GM21515 (cell line): ENCODE measurements around the gene TAP1.

Experiments
- ATAC-seq: cut with Tn5 transposase; IDR thresholded peaks from one replicate; pipeline ENCODE4 v1.9.1; 2021; ENCODE audit not compliant: unreplicated experiment

Gene TAP1

GRCh38 chr6:32862725-32863124 is 9.2 kb upstream of the TAP1 start:
- no peak for ATAC-seq

GRCh38 chr6:32860674-32861073 is 7.2 kb upstream of the TAP1 start:
- no peak for ATAC-seq

DNA sequence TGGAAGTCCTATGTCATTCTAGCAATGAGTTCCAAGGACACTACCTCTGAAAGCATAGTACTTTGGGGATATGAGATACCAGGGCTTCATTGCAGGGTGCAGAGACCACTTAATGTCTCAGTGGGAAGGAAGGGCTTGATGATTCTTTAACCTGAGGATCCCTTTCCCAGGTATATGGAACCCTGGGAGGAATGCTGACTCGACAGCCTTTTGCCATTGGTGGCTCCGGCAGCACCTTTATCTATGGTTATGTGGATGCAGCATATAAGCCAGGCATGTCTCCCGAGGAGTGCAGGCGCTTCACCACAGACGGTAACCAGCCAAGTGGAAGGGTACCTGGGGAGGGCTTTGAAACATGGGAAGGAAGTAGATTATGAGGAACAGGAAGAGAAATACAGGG is 4.7 kb upstream of the TAP1 start:
- no peak for ATAC-seq

DNA sequence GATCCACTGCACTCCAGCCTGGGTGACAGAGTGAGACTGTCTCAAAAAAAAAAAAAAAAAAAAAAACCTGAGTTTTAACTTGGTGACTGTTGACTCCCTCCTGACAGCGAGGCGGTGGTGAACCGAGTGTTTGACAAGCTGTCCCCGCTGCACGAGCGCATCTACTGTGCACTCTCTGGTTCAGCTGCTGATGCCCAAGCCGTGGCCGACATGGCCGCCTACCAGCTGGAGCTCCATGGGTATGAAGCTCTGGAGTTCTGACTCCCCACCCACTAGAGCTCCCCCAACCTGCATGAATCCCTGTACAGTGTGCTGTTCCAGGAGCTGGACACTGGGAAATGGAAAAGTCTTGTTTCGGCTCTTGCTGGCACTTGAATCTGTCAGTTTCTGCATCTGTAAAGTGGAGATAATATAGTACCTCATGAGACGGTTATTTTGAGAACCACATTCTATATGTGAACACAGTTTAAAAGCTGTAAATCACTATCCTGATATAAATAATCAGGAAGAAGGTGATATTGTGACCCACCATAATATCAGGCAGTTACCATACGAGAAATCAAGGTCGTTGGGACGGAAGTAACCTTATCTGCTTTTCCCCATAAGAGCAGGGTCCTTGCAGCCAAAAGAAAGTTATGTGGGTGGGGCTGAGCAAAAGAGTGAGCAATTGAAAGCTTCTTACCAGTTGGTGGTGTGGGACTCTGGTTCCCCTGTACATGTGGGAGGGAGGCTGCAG is 3.8 kb upstream of the TAP1 start:
- no peak for ATAC-seq

DNA sequence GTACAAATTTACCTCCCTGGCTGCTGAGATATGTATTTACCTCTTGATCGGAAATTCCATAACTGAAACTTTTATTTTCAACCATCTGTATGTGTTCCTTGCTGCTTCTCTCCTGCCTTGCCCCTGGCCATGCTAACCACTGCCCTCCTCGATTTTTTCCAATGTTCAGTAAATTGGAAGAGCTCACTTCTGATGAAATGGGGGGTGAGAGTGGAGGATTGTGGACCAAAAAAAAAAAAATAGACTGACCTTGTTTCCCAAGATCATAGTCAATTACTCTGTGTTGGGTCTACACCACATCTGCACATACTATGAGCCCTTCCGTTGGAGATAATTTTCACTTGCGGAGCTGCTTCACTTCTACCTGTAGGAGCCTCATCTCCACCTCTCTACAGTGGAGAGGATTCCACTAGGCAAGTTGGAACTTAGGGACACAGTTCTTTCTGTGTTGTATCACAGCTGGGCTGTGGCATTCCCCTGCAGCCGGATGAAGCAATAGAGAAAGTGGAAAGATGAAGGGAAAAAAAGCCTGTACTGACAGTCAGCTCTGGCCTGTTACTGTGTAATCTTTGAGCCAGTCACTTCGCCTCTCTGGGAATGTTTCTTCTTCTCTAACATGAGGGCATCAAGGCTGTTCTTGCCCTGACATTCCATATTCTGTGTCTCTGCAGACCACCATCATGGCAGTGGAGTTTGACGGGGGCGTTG is 2.1 kb upstream of the TAP1 start:
- no peak for ATAC-seq

GRCh38 chr6:32854376-32855178 is 1.1 kb upstream of the TAP1 start:
- peak; percentile 25 for ATAC-seq

GRCh38 chr6:32852844-32853540 is 512 bp downstream of the TAP1 start:
- ATAC-seq, result peak; percentile 22

- ATAC-seq, result no peak
Observed at GRCh38 chr6:32852018-32852843, 1.3 kb downstream of the TAP1 start.

- ATAC-seq, result no peak
Observed at GRCh38 chr6:32851025-32851424, 2.5 kb downstream of the TAP1 start.

GRCh38 chr6:32849126-32849525 is 4.4 kb downstream of the TAP1 start:
- no peak for ATAC-seq

DNA sequence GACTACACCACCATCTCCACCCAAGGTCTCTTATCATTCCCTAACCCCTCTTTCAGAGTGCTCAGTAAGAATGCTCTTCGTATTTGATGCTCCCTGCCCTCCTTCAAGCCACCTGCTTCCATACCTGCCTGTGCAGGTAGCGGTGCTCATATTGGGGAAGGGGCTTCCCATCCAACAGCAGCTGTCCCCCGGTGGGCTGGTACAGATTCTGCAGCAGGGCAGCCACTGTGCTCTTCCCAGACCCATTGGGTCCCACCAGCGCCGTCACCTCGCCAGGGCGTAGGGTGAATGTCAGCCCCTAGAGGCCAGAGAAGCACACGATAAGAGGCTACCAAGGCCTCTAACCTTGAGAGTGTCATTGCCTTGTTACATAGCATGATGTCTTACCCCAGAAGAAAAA is 5.7 kb downstream of the TAP1 start:
- ATAC-seq, result no peak

- no peak for ATAC-seq
Observed at GRCh38 chr6:32847004-32847403, 6.5 kb downstream of the TAP1 start.

DNA sequence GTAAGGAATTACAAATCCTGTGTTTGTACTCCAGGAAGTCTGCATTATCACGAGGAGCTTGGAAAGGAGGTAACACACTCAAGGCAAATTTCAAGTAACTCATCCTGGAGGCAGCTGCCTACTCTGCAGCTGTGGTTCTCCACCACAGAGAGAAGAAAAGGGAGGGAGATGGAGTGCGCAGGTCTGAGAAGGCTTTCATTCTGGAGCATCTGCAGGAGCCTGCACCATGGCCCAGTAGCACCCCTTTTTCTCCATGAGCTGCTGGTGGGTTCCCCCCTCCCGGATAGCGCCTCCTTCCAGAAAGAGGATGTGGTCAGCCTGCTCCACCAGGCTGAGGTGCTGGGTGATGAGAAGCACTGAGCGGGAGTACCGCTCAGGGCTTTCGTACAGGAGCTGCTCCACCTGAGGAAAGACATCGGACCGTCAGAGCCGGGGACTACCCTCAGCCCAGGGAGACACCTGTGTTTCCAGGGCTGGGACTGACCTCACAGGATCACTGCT is 8.1 kb downstream of the TAP1 start:
- ATAC-seq, result no peak

DNA sequence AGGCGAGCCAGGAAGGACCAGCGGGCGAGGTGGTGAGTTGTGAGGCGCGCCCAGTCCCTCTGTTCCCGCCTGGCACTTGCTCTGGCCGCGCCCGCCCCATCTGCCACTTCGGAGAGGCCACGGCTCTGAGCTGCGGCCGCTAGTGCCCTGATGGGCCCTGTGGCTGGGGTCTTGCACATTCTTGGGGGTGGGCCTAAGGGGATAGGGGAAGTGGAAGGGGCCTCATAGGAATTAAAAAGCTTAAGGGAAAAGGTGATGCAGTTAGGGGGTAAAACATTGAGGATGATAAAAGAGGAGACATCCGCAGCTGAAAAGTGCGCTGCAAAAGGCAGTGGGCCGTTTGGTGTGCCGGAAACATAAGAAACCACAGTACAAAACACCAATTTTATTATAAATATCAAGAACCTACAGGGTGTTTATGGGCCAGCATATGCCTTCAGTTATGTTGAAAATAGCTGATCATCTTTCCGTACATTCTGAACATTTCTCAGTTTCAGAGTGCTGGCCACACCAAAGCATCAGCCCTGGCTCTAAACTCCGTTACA is 8.6 kb downstream of the TAP1 start:
- no peak for ATAC-seq

- ATAC-seq, result peak; percentile 65
Observed at GRCh38 chr6:32843979-32844838, 9.3 kb downstream of the TAP1 start, which contains the start of gene PSMB8. Gene PSMB8, minus strand, starts transcription at chr6:32844047. Its CDS starts 51 bp downstream, at chr6:32843996.

DNA sequence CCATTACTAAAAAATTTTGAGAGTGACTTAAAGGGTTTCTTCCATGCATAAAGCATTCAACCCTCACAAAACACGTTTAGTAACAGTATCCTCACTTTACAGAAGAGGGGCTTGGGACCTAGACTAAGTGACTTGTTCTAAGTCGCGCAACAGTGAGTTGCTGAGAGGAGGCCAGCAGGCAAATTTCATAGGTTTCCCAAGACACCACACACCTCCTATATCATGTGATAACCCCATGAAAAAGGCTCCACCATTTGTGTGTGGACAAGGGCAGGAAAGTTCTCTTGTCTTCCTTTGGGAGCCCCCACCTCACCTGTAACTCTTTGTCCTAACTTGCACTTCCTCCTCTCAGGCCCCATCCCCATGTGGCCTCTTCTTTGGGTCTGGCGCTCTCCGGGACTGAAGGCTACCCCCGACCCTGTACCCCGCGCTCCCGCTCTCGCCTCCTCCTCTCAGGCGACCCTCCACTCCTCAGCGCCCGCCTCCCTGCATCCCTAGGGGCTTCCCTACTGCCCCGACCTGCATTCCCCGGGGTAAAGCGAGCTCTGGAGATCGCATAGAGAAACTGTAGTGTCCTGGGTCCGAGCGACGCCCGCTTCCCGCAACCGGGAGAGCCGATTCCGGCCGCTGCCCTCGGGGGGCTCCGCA is 10.0 kb downstream of the TAP1 start:
- no peak for ATAC-seq

GRCh38 chr6:32842690-32843089 is 10.8 kb downstream of the TAP1 start:
- ATAC-seq, result no peak

GRCh38 chr6:32842021-32842650 is 11.4 kb downstream of the TAP1 start:
- ATAC-seq, result no peak
